Endodermal cell (in vitro differentiated cells): Measurements from ENCODE around the gene NUTM2A. TPM values are rescaled to one million over a fixed set of nuclear protein-coding genes. Genes with fewer than 3 reads are reported as not detected.
"Not testable (repeated sequence)": the region's sequence is repeated elsewhere in the genome, so short reads cannot be mapped to it uniquely, and the experiment has no call there.

ENCODE experiments used
- DNase-seq: peaks from one replicate; pipeline ENCODE4 v3.0.0-alpha.2; 2017
- H3K27ac ChIP-seq: 2 replicates; pipeline ENCODE4 v1.5.1; 2013; ENCODE audit warnings: mild to moderate bottlenecking, low read depth, low read length, moderate library complexity
- H3K27me3 ChIP-seq: 2 replicates; pipeline ENCODE4 v1.6.1; 2013; ENCODE audit warnings: mild to moderate bottlenecking, low read length, moderate library complexity; ENCODE audit not compliant: insufficient read depth, control insufficient read depth, poor library complexity, severe bottlenecking
- H3K36me3 ChIP-seq: 2 replicates; pipeline ENCODE4 v1.7.0; 2013; ENCODE audit warnings: mild to moderate bottlenecking, low read length, moderate library complexity; ENCODE audit not compliant: control insufficient read depth, insufficient read depth
- H3K4me1 ChIP-seq: one replicate; pipeline ENCODE4 v1.7.0; 2013; ENCODE audit warnings: low read length; ENCODE audit not compliant: control insufficient read depth, insufficient read depth
- H3K4me3 ChIP-seq: 2 replicates; pipeline ENCODE4 v1.5.1; 2013; ENCODE audit warnings: mild to moderate bottlenecking, low read length, moderate library complexity
- H3K9ac ChIP-seq: 2 replicates; pipeline ENCODE4 v1.6.1; 2013; ENCODE audit warnings: mild to moderate bottlenecking, low read length, moderate library complexity; ENCODE audit not compliant: poor library complexity, severe bottlenecking; ENCODE audit errors: extremely low read depth
- H3K9me3 ChIP-seq: 2 replicates; pipeline ENCODE4 v1.6.1; 2013; ENCODE audit warnings: mild to moderate bottlenecking, low read length, moderate library complexity; ENCODE audit not compliant: control insufficient read depth
- H3K27ac Mint-ChIP-seq: 2 replicates; pipeline ENCODE4 v1.8.0; 2020; ENCODE audit warnings: mixed read lengths
- H3K27me3 Mint-ChIP-seq: 2 replicates; pipeline ENCODE4 v1.8.0; 2021; ENCODE audit warnings: mild to moderate bottlenecking, mixed read lengths; ENCODE audit not compliant: insufficient read depth
- H3K36me3 Mint-ChIP-seq: 2 replicates; pipeline ENCODE4 v1.8.0; 2020; ENCODE audit warnings: low read depth, mixed read lengths
- H3K4me1 Mint-ChIP-seq: 2 replicates; pipeline ENCODE4 v1.8.0; 2020; ENCODE audit warnings: mixed read lengths
- H3K4me3 Mint-ChIP-seq: 2 replicates; pipeline ENCODE4 v1.8.0; 2020; ENCODE audit warnings: mild to moderate bottlenecking, moderate library complexity, mixed read lengths
- H3K9me3 Mint-ChIP-seq: 2 replicates; pipeline ENCODE4 v1.8.0; 2020; ENCODE audit warnings: mild to moderate bottlenecking, mixed read lengths
- WGBS, 2 experiments: methylation state at CpG; one replicate each; pipeline versions ENCODE4 v1.1.5 to v1.1.7; 2013; ENCODE audit warnings: missing lambda C conversion rate in 2 of 2, mixed read lengths in 1 of 2; ENCODE audit not compliant: insufficient coverage in 1 of 2, insufficient read length in 1 of 2; 5-methylcytosine and 5-hydroxymethylcytosine counted together
- total RNA-seq, 2 donors: library from RNA; stranded (reverse); fragmentation: NEBNext Ultra II Directional in 1 of 2; extraction: Animal tissue kit (Norgen Biotek cat#: 25700) in 1 of 2; gene quantifications; 2 replicates in 1 of 2; 3 replicates in 1 of 2; pipeline ENCODE4 v1.2.1, GENCODE V29; 2021

The NUTM2A gene
- total RNA-seq, 2 donors from 2014 or later = 0.46 to 1.5 TPM

- not testable (repeated sequence) for H3K36me3 ChIP-seq, H3K9me3 Mint-ChIP-seq, H3K27ac Mint-ChIP-seq, H3K36me3 Mint-ChIP-seq, H3K4me1 Mint-ChIP-seq, H3K27ac ChIP-seq, H3K27me3 ChIP-seq, H3K9ac ChIP-seq, H3K4me1 ChIP-seq, H3K9me3 ChIP-seq, H3K4me3 ChIP-seq, H3K27me3 Mint-ChIP-seq, DNase-seq, H3K4me3 Mint-ChIP-seq
- 87% methylated on average over 2 of the region's 3 CpGs; no CpG with 5 or more reads in 1 of the 2 experiments for WGBS, 2 experiments
These were observed 16.9 kb downstream of the NUTM2A start for GRCh38 chr10:87242192-87242591.

DNA sequence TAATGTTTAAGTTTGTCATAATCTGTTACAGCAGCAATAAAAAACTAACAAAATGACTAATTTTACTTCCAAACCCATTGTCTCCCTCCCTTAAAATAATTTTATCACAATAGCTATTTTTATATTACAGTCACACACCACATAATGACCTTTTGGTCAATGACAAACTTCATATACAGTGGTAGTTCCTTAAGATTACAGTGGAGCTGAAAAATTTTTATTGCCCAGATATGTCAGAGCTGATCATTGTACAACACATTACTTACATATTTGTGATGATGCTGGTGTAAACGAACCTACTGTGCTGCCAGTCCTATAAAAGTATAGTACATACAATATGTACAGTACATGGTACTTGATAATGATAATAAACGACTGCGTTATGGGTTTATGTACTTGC is 22.1 kb downstream of the NUTM2A start:
- not testable (repeated sequence) for H3K9me3 Mint-ChIP-seq, H3K4me3 ChIP-seq, H3K9ac ChIP-seq, H3K36me3 Mint-ChIP-seq, H3K9me3 ChIP-seq, H3K27me3 ChIP-seq, H3K4me1 ChIP-seq, H3K27ac ChIP-seq, H3K36me3 ChIP-seq, H3K27ac Mint-ChIP-seq, H3K27me3 Mint-ChIP-seq, H3K4me1 Mint-ChIP-seq, DNase-seq, H3K4me3 Mint-ChIP-seq
- no CpG with 5 or more reads among the region's 3 CpGs for WGBS, 2 experiments

GRCh38 chr10:87248818-87249353 is 23.6 kb downstream of the NUTM2A start:
- not testable (repeated sequence) for H3K36me3 Mint-ChIP-seq, H3K27me3 Mint-ChIP-seq, H3K4me3 ChIP-seq, H3K9me3 ChIP-seq, H3K9ac ChIP-seq, H3K27ac Mint-ChIP-seq, H3K27ac ChIP-seq, H3K9me3 Mint-ChIP-seq, DNase-seq, H3K27me3 ChIP-seq, H3K4me1 Mint-ChIP-seq, H3K36me3 ChIP-seq, H3K4me3 Mint-ChIP-seq, H3K4me1 ChIP-seq
- no CpG with 5 or more reads among the region's 1 CpG for WGBS, 2 experiments

- not testable (repeated sequence) for DNase-seq, H3K4me1 Mint-ChIP-seq, H3K27me3 Mint-ChIP-seq, H3K27me3 ChIP-seq, H3K36me3 Mint-ChIP-seq, H3K27ac ChIP-seq, H3K27ac Mint-ChIP-seq, H3K9ac ChIP-seq, H3K36me3 ChIP-seq, H3K9me3 ChIP-seq, H3K9me3 Mint-ChIP-seq, H3K4me1 ChIP-seq, H3K4me3 Mint-ChIP-seq, H3K4me3 ChIP-seq
- WGBS, 2 experiments = no CpG with 5 or more reads among the region's 1 CpG
These were observed 55.6 kb downstream of the NUTM2A start for GRCh38 chr10:87280749-87281392.

Other genes with a start within 250 kb of the NUTM2A start
- not detected for gene FAM25A, start 205.2 kb upstream of the NUTM2A start, total RNA-seq
- gene GLUD1, start 130.6 kb upstream of the NUTM2A start, total RNA-seq = 100 to 1,000 TPM; 104 to 107 TPM
- gene SHLD2, start 130.2 kb upstream of the NUTM2A start, total RNA-seq = 10 to 100 TPM; 30.0 to 30.5 TPM
- 1 to 10 TPM; 3.4 TPM for gene NUTM2D, start 132.3 kb downstream of the NUTM2A start, total RNA-seq